ENCODE results near the gene PLP2.

DNA sequence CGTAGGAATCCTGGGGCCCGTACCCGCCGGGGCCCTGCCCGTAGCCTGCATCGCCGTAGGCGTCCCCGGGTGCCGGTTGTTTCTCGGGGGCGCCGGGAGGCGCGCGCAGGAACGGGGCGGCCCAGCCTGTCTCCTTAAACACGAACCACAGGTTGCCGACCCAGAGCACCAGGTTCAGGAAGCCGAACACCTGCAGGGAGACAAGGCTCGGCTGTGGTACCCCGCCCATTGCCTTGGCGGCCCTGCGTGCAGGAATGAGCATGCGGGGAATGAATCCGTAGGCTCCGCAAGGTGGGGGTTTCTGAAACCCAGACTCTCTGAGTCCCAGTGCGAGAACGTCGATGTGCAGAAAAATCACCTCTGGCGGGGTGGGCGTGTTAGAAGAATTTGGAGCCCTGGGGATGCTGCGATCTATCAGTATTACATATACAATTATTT lies 19.9 kb downstream of the PLP2 start:
- TF ChIP-seq, protein P1, sequence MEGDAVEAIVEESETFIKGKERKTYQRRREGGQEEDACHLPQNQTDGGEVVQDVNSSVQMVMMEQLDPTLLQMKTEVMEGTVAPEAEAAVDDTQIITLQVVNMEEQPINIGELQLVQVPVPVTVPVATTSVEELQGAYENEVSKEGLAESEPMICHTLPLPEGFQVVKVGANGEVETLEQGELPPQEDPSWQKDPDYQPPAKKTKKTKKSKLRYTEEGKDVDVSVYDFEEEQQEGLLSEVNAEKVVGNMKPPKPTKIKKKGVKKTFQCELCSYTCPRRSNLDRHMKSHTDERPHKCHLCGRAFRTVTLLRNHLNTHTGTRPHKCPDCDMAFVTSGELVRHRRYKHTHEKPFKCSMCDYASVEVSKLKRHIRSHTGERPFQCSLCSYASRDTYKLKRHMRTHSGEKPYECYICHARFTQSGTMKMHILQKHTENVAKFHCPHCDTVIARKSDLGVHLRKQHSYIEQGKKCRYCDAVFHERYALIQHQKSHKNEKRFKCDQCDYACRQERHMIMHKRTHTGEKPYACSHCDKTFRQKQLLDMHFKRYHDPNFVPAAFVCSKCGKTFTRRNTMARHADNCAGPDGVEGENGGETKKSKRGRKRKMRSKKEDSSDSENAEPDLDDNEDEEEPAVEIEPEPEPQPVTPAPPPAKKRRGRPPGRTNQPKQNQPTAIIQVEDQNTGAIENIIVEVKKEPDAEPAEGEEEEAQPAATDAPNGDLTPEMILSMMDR (conservative IDR thresholded peaks at IDR 0.05), result no peak
- TF ChIP-seq EZH2 (IDR thresholded peaks at IDR 0.05; ENCODE audit: low read depth), result no peak
